ENCODE data around the gene ARRB2. TPM values are rescaled to one million over a fixed set of nuclear protein-coding genes. Genes with fewer than 3 reads are reported as not detected.
"Not testable (repeated sequence)": the region's sequence is repeated elsewhere in the genome, so short reads cannot be mapped to it uniquely, and the experiment has no call there.

The ARRB2 gene
- total RNA-seq, 2 donors from 2014 or later: 281 to 307 TPM

GRCh38 chr17:4712526-4712925, 2.1 kb downstream of the ARRB2 start:
- ATAC-seq (replicated peaks): no peak

GRCh38 chr17:4714340-4715062, 4.1 kb downstream of the ARRB2 start:
- peak overlapping the region; percentile 85 for H3K4me3 Mint-ChIP-seq
- H3K36me3 Mint-ChIP-seq (ENCODE audit: low read depth): peaks cover 71% of the 10 kb centered on the region
- not testable (repeated sequence) for H3K9me3 Mint-ChIP-seq; H3K27me3 Mint-ChIP-seq; ATAC-seq (replicated peaks)
- peaks cover 24% of the 10 kb centered on the region for H3K4me1 Mint-ChIP-seq
- peak overlapping the region; percentile 89 for H3K27ac Mint-ChIP-seq

More at GRCh38 chr17:4712526-4712925, 2.1 kb downstream of the ARRB2 start:
- peaks cover 25% of the 10 kb centered on the region for H3K4me1 Mint-ChIP-seq
- H3K9me3 Mint-ChIP-seq: no peaks in the 10 kb centered on the region
- H3K4me3 Mint-ChIP-seq: peak overlapping the region; percentile 85
- peaks cover 52% of the 10 kb centered on the region for H3K36me3 Mint-ChIP-seq (ENCODE audit: low read depth)
- H3K27ac Mint-ChIP-seq: peak overlapping the region; percentile 85
- H3K27me3 Mint-ChIP-seq: no peaks in the 10 kb centered on the region

GRCh38 chr17:4715063-4715744, 4.8 kb downstream of the ARRB2 start:
- Mint-ChIP-seq H3K9me3 (no peaks in the 10 kb centered on the region), H3K4me3 (peak overlapping the region; percentile 85), H3K27me3 (no peaks in the 10 kb centered on the region), H3K4me1 (peaks cover 19% of the 10 kb centered on the region), H3K27ac (peak overlapping the region; percentile 89), H3K36me3 (ENCODE audit: low read depth) (peaks cover 78% of the 10 kb centered on the region)
- ATAC-seq (replicated peaks): no peak

- no peak for ATAC-seq (replicated peaks)
- Mint-ChIP-seq H3K36me3 (ENCODE audit: low read depth) (peaks cover 85% of the 10 kb centered on the region), H3K27ac (peak overlapping the region; percentile 89), H3K4me1 (peaks cover 19% of the 10 kb centered on the region), H3K27me3 (no peaks in the 10 kb centered on the region), H3K4me3 (peak overlapping the region; percentile 85), H3K9me3 (no peaks in the 10 kb centered on the region)
These were observed 5.6 kb downstream of the ARRB2 start for GRCh38 chr17:4716081-4716480.

GRCh38 chr17:4717791-4718190, 7.4 kb downstream of the ARRB2 start:
- no peaks in the 10 kb centered on the region for H3K27me3 Mint-ChIP-seq
- no peak for ATAC-seq (replicated peaks)

GRCh38 chr17:4718276-4718675, 7.8 kb downstream of the ARRB2 start:
- ATAC-seq (replicated peaks): no peak
- Mint-ChIP-seq H3K9me3 (no peaks in the 10 kb centered on the region), H3K4me1 (peaks cover 14% of the 10 kb centered on the region), H3K4me3 (no peak overlapping the region), H3K27me3 (no peaks in the 10 kb centered on the region), H3K27ac (no peak overlapping the region), H3K36me3 (ENCODE audit: low read depth) (peaks cover 79% of the 10 kb centered on the region)

More at GRCh38 chr17:4717791-4718190, 7.4 kb downstream of the ARRB2 start:
- Mint-ChIP-seq H3K9me3 (no peaks in the 10 kb centered on the region), H3K4me1 (peaks cover 14% of the 10 kb centered on the region), H3K4me3 (no peak overlapping the region), H3K36me3 (ENCODE audit: low read depth) (peaks cover 79% of the 10 kb centered on the region), H3K27ac (no peak overlapping the region)

- H3K27me3 Mint-ChIP-seq: no peaks in the 10 kb centered on the region
- H3K4me3 Mint-ChIP-seq: no peak overlapping the region
- H3K27ac Mint-ChIP-seq: no peak overlapping the region
- H3K4me1 Mint-ChIP-seq: peaks cover 10% of the 10 kb centered on the region
- peaks cover 76% of the 10 kb centered on the region for H3K36me3 Mint-ChIP-seq (ENCODE audit: low read depth)
- no peak for ATAC-seq (replicated peaks)
- no peaks in the 10 kb centered on the region for H3K9me3 Mint-ChIP-seq
These were observed 8.7 kb downstream of the ARRB2 start for GRCh38 chr17:4719146-4719545.

DNA sequence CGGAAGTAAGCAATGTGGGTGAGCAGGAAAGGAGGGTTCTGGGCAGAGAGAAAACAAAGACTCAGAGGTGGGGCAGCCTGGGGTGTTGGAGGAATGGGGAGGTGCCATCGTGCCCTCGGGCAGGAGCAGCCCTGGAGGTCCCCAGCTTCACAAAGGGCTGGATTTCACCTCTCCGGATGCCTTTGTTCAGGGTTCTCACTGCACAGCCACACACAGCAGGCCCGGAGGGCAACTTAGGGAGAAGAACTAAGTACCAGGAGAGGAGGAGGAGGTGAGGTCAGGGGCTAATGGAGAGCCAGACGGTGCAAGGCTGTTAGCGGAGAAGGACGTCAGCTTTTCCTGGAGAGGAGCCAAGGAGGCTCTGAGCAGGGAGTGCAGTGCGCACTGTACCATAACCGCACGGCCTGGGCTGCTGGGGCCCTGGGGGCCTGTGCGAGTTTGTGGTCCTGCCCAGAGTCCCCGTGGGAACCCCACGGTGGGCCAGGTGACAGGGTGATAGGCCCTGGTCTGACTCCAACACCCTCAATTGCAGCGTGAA, 9.3 kb downstream of the ARRB2 start:
- Mint-ChIP-seq H3K9me3 (no peaks in the 10 kb centered on the region), H3K27ac (peak overlapping the region; percentile 61), H3K36me3 (ENCODE audit: low read depth) (peaks cover 72% of the 10 kb centered on the region), H3K27me3 (no peaks in the 10 kb centered on the region), H3K4me1 (peaks cover 8% of the 10 kb centered on the region), H3K4me3 (no peak overlapping the region)
- no peak for ATAC-seq (replicated peaks)

GRCh38 chr17:4720787-4721186, 10.4 kb downstream of the ARRB2 start:
- Mint-ChIP-seq H3K9me3 (no peaks in the 10 kb centered on the region), H3K27me3 (no peaks in the 10 kb centered on the region), H3K4me1 (peaks cover 4% of the 10 kb centered on the region), H3K27ac (peak overlapping the region; percentile 61), H3K36me3 (ENCODE audit: low read depth) (peaks cover 62% of the 10 kb centered on the region), H3K4me3 (no peak overlapping the region)
- ATAC-seq (replicated peaks): no peak

DNA sequence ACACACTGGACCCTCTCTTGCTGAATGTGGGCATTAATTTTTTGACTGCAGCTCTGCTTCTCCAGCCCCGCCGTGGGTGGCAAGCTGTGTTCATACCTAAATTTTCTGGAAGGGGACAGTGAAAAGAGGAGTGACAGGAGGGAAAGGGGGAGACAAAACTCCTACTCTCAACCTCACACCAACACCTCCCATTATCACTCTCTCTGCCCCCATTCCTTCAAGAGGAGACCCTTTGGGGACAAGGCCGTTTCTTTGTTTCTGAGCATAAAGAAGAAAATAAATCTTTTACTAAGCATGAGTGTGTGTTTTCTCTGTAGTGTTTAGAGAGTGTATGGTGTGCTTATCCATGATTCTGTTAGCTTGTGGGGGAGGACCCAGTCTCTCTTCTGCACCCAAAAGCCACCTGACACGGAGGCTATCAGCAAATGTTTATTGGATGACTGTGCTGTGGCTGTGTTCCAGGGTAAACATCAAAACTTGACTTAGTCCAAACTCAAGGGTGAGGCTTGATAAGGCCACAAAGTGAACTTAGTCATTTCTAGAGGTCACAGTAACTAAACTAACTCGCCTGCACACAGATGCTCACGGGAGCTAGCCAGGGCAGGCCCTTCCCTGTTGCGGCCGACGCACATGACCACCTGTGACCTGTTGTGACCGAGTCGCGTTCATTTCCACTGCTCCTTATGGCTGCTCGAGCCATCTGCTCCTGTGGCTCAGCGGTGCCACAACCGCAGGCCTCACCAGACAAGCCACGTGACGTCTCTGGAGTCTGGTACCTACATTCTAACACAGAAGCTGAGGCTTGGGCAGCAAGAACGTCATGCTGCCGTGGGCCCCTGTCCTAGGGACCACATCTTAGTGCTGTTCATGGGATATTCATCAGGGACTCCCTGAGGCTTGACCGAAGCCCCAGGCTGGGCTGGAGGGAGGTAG, 11.0 kb downstream of the ARRB2 start:
- peaks cover 5% of the 10 kb centered on the region for H3K4me1 Mint-ChIP-seq
- H3K36me3 Mint-ChIP-seq (ENCODE audit: low read depth): peaks cover 56% of the 10 kb centered on the region
- peak; percentile 73 for ATAC-seq (replicated peaks)
- no peaks in the 10 kb centered on the region for H3K27me3 Mint-ChIP-seq
- H3K9me3 Mint-ChIP-seq: no peaks in the 10 kb centered on the region
- no peak overlapping the region for H3K4me3 Mint-ChIP-seq
- H3K27ac Mint-ChIP-seq: peak overlapping the region; percentile 61

DNA sequence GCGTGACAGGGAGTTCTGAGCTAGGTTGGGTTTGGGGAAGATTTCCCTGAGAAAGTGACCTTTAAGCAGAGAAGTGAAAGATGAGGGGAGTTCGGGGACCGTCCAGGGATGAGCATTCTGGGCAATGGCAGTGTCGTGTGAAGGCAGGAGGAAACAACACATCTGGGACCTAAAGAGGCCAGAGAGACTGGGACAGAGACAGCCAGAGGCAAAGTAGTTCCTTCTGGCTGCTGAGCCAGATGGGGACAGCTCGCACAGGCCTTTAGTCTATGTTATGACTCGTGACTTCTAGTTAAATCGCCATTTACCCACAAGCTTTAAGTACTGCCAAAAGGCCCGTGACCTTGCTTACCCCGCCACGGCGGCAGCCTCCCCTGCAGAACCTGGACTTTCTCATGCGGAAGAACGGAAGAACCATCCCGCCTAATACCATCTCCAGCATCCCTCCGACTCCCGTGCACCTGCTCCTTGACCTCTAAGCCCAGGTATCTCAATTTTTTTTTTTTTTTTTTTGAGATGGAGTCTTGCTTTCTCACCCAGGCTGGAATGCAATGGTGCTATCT, 12.3 kb downstream of the ARRB2 start:
- Mint-ChIP-seq H3K27ac (no peak overlapping the region), H3K27me3 (no peaks in the 10 kb centered on the region), H3K4me3 (no peak overlapping the region), H3K36me3 (ENCODE audit: low read depth) (peaks cover 43% of the 10 kb centered on the region), H3K9me3 (no peaks in the 10 kb centered on the region), H3K4me1 (peaks cover 8% of the 10 kb centered on the region)
- ATAC-seq (replicated peaks): no peak

DNA sequence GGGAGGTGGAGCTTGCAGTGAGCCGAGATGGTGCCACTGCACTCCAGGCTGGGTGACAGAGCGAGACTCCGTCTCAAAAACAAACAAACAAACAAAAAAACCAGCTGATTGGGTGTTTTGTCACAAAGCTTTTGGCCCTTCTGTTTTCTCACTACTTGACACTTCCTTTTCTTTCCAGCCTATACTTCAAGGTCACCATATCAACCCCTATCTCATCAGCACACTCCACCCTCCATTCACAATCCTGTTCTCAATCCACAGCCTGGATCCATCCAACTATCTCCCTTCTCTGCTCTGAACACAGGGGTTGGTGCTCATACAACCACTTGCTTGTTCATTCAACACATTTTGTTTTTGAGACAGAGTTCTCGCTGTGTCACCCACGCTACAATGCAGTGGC, 14.2 kb downstream of the ARRB2 start:
- no peak overlapping the region for H3K27ac Mint-ChIP-seq
- peaks cover 24% of the 10 kb centered on the region for H3K36me3 Mint-ChIP-seq (ENCODE audit: low read depth)
- no peak overlapping the region for H3K4me3 Mint-ChIP-seq
- no peaks in the 10 kb centered on the region for H3K9me3 Mint-ChIP-seq
- no peak for ATAC-seq (replicated peaks)
- H3K27me3 Mint-ChIP-seq: no peaks in the 10 kb centered on the region
- peaks cover 12% of the 10 kb centered on the region for H3K4me1 Mint-ChIP-seq

GRCh38 chr17:4725646-4726310, 15.3 kb downstream of the ARRB2 start:
- ATAC-seq (replicated peaks): no peak
- Mint-ChIP-seq H3K9me3 (no peaks in the 10 kb centered on the region), H3K27ac (peak overlapping the region; percentile 5), H3K4me3 (no peak overlapping the region), H3K4me1 (peaks cover 17% of the 10 kb centered on the region), H3K27me3 (no peaks in the 10 kb centered on the region), H3K36me3 (ENCODE audit: low read depth) (peaks cover 13% of the 10 kb centered on the region)

Measured in activated T-helper 17 cell treated with anti-CD3 and anti-CD28 coated beads, Interleukin-2, amount 50 U/mL, for 72 hours (primary cell).